Activated T-cell treated with anti-CD3 and anti-CD28 coated beads, Interleukin-2, amount 50 U/mL, for 48 hours (primary cell): ENCODE measurements around the gene NFIB.

Source experiments
- DNase-seq, 2 experiments: peaks; one replicate each; pipeline ENCODE4 v3.0.0-alpha.2; 2020

Gene NFIB

DNA sequence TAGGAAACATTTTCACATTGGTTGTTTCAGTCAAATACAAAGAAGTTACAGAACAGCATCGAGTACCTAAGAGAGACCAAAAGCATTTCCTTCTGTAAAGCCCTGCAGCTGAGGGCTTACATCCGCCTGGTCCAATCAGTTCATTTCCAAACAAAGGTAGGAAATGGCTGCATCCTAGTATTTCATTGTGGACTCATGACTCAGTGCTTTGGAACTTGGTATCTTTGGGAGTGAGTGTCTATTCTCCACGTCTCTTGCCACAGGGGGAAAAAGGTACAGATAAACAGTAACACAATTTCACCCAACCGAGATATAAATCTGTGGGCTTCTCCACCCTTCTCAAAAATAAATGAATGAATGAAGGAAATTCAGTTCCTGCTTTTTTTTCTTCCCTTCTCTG lies 75.4 kb downstream of the NFIB start:
- DNase-seq = no peak

DNA sequence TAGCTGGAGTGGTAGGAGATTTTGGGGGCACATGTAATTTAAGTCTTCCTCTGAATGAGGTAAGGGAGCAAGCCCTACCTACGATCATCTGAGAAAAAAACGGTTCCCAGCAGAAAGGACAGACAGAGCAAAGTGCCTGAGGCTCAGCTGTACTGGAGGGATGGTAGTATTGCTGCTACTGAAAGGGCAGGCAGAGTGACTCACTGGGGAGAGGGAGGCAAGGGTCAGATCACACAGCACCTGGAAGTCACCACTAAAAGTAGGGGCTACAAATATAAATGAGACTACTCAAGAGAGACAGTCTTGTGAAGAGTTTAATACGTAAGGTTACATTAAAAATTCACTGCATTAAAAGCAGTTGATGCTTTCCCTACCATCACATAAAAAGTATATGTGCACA lies 75.9 kb downstream of the NFIB start:
- no peak for DNase-seq

DNA sequence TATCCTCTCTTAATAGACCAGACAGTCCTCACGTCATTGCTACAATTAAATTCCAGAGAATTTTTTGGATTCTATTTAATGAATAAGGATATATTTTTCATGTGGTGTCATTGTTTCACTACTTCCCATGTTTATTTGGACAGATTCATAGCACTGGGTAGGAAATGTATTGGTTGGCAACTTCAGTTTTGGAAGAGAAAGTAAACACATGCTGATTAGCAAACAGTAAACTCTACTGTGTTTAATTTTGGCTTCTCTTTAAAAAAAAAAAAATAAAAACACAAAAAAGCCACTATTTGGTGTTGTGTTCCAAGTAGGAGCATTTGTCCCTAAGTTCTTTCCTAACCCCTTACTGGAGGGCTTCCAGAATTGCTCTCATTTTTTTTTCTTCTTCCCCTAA lies 77.3 kb downstream of the NFIB start:
- no peak for DNase-seq

DNA sequence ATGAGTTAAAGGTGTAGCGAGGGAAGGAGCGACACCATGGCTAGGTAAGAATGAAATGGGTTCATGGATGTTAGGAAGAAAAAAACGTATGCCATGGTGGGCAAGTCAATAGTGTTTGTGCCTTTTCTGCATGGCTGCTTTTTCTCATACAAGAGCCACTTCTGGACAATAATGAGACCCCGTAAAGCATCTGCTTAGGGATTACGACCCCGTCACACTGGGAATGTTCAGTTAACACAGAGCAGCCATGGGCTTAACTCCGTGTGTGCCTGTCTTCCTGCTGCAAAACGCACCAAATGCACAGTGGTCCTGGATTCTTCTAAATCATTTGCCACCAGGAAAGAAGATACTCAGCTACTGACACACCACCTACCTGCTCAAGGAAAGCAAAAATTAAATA lies 81.8 kb downstream of the NFIB start:
- no peak for DNase-seq

DNA sequence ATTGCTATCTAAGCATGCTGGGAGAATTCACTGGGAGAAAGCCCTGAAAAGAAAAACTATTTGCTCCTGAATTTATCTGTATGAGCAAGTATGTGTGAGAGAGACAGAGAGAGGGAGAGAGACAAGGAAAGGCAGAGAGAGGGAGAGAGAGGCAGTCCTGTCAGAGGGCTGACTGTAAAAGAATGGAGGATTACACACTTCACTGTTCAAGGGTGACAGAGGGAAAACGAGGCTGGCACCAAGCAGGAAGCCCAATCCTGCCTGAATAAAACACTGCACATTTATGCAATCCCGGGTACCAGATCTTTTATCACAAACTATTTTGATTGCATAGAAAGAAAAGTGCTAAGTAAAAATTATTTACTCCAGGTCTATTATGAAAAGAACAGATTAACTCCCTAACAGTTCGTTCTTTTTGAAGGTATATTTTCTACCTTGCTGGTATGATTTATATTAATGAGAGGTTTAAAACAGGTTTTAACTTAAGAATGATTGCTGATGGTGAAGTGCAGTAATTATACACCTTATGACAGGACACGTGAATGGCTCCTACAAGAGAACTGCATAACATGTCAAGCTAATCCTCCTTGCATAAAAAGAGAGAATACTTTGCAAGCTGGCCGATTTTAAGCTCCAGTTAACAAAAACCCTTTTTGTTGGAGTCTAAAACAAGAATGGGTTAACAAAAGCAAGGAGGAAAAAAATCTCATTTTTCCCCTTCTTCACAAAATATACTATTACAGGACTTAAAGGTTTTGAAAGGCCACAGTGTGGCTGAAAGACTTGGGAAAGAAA lies 82.5 kb downstream of the NFIB start:
- no peak for DNase-seq

DNA sequence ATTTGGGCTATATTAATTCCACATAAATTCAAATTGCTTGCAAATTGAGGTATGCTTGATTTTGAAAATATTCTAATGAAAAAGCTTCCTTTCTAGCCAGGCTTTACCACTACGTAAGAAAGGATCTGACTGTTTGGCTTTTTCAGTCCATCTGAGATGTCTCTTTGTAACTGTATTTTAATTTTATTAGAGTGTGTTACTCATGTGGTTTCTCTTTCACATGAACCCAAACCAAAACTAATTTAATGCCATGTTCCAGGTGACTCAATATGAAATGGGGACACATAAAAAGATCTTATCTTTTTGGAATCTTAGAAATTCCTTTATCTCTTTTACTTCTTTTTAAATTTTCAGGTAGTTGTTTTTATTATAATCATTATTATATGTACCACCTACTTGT lies 85.3 kb downstream of the NFIB start:
- DNase-seq = no peak

DNA sequence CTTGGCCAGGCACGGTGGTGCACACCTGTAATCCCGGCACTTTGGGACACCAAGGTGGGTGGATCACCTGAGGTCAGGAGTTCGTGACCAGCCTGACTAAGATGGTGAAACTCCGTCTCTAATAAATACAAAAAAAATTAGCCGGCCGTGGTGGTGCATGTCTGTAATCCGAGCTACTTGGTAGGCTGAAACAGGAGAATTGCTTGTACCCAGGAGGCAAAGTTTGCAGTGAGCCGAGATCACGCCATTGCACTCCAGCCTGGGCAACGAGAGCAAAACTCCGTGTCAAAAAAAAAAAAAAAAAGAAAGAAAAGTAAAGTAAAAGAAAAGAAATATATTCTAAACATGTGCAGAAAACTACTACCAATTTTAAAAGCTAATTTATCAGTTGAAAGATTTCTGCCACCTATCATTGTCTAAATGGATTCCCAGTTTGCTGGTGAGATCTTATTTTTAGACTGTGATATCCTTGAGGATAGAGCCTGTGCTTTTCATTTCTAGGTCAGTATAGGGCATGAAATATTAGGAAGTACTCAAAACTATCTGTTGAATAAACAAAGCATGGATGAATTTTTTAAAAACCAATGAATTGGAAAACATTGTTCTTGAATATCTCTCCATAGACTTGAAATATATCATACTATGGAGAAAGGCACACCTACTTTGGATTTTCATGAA lies 86.9 kb downstream of the NFIB start:
- DNase-seq = no peak

DNA sequence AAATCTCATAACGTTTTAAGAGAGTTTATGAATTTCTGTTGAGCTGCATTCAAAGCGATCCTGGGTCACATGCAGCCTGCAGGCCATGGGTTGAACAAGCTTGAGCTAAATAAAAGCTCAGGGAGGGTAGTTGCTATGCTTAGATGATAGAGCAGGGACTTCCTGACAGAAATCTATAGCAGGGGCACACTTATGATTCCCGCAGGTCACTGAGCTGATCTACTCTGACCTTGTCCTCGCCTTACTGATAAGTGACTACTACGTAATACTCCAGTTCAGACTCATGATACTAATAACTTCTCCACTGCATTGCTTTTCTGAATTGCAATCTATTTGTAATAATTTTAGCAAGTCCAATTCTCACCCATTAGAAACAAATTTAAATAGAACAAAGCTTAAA lies 90.9 kb downstream of the NFIB start:
- no peak for DNase-seq

DNA sequence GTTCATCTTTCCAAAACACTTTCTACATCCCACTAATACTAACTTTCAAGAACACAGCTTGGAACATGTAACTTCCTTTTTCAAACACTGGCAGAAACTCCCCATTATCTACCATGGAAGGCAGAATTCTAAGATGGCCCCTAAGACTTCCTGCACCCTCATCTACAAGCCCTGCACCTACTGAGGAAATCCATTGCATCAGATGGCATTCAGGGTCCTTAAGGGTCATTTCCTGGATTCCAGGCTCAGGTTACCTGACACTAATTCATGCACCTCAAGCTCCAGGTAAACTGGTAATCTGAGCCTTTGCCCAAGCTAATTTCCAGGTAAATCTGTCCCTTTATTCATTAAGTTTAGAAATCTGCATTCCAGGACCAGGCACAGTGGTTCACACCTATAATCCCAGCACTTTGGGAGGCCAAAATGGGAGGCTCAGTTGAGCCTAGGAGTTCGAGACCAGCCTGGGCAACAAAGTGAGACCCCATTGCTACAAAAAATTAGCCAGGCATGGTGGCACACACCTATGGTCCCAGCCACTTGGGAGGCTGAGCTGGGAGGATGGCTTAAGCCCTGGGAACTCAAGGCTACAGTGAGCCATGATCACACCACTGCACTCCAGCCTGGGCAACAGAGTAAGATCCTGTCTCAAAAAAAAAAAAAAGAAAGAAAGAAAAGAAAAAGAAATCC lies 91.6 kb downstream of the NFIB start:
- DNase-seq = no peak

DNA sequence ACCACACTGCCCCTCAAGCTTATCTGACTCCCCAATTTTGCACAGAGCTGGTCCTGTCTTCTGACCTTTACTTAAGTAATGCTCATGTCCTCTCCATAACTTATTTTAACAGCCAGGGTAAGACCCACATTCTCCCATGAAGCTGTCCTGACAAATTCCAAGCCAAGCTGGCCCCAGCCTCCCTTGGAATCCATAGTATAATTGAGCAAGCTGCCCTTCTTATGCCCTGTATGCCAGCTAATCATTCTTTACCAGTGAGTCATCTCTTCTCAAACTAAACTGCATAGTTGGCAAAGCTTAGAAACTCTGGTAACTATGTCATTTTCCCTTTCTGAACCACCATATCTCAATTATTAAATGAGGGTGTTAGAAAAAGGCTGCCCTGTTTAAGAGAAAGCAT lies 92.4 kb downstream of the NFIB start:
- DNase-seq = no peak

DNA sequence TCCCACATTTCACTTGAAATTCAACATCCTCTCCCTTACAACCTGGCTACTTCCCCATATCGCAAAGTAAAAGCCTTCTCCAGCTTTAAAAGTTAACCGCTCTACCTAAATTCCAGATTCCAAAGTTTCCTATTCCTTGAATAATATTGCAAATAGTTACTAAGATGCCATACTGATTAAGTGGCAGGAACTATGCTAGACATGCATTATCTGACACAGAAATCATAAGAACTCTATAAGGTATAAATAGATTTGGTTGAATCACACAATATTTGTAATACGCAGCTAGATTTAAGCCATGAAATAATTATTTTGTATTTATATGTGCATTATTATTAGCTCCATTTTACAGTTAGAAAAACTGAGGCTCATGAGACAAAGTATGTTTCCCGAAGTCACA lies 92.8 kb downstream of the NFIB start:
- DNase-seq = no peak

DNA sequence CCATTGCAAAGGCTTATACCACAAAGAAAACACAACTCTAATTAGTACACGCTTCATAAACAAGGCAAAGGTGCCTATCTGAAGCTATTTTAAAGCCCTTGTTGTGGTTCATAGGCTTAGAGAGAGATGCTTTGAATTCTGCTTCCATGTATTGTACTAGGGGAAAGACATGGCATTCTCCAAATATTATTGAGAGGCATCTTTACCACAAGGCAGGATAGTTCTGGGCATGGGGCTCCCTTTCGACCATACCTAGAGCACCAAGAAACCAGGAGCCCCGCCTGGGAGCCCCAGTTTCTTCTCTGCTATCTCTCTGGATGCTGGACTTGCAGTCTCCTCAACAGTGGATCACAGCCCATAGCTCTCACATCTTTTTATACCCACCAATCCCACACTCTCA lies 93.7 kb downstream of the NFIB start:
- no peak for DNase-seq

DNA sequence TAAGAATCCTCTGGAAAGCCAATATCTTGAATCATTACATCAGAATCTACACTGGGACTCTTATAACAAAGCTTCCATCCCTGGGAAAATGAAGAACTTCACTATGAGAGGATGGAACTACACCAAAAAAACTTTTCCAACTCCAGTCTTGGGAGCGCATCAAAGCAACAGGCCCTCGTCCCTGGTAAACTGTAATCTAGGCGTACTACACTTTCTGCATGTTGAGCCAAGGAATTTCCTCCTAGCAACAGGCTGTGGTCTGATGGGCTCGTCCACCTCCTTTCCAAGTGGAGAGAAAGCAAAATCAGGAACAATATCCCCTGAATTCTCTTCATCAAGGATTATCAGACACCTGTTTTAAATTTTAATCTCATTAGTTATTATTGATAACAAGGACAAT lies 94.1 kb downstream of the NFIB start:
- DNase-seq = no peak

DNA sequence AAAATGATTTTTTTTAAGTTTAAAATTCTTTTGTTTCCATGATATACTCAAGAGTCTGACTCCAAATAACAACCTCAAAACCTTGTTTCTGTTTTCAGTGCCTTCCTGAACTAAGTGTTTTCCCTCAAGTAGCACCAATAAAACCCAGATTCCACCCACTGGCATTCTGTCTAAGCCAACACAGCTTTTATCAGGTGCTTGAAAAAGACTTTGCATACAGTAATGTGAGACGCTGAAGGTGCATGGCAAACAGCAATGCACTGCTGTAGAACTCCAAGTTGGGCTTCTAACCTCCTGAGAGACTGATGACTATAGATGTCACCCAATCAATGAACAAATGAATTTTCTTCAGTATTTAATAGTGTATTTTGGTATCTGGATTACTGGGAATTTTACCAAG lies 95.7 kb downstream of the NFIB start:
- DNase-seq = no peak

DNA sequence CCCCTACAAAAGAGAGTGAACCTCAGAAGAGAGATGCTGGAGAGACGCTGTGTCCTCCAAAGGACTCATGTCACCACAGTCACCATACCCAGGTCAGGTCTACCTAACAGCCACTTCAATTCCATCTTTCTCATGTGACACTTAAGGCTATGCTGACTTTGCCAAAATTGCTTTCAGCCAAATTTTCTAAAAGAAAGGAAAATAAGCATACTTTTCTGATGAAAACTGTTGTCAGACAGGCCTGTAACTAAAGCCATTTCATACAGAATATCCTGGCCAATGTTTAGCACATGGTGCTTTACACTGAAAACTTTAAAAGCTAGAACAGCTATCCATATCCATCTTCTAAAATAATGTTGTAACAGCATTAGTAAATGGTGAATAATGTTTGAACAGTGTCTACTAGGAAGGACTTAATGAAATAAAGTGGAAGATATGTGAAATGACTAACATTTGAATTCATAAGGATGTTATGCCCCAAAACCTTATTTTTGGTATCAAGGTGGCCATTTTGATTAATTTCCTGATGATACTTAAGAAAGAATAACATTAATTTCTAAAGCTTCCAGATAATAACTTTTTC lies 97.2 kb downstream of the NFIB start:
- DNase-seq = no peak

DNA sequence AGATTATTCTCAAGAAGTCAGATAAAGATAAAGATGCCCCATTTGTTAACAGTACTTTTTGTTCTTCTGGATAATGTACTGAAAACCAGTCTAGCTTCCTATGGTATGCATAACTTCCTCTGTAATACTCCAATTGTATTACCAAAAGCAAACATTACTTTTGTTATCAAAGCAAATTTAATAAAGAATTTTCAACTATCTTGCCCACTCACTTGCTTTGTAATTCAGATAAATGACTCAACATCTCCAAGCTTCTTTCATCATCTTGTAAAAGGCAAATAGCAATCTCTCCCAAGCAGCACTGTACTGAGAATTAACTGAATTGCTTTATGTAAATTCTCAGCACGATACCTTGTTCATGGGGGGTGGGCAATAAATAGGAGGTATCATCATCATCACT lies 98.3 kb downstream of the NFIB start:
- DNase-seq = no peak

DNA sequence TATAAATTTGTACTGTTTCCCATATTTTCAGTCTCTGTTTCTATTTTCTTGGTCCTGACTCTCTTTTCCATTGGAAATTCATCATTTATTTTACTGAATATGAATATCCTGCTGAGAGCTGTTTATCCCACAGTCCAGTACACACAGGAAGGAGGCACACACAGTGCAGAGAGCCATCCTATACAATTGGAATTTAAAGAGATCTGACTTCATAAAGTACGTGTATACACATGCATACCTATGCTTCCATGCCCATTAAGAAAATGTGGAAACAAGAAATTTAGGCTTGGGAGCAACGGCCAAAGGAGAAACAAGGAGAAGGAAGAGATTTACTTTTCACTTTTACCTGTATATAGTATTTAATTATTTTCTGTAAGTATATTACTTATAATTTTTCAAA lies 99.2 kb downstream of the NFIB start:
- DNase-seq = no peak

DNA sequence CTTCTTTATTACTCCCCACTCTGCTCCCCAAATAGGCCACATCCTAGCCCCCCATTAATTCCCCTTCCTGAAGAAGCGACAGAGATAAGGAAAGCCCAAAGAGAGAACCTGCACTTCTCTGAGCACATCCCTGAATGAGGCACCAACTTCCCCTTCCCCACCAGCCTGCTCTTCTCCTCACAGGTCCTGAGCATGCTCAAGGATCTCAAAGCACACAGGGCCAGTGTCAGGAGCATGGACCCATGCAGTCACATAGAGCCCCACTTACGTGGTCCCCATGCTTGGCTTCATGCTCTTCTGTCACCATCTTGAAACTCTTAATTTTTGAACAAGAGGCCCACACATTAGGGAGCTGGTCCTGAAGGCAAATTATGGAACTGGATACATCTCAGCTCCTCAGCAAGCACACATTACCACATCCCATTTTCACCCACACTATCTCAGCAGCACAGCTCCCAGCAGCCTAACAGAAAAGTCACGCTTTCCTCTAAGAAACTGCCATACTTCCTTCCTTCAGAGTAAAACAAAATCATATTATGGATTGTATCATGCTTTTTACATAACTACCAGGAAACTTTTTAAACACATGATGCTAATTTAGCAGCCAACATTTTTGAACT lies 99.8 kb downstream of the NFIB start:
- no peak for DNase-seq

DNA sequence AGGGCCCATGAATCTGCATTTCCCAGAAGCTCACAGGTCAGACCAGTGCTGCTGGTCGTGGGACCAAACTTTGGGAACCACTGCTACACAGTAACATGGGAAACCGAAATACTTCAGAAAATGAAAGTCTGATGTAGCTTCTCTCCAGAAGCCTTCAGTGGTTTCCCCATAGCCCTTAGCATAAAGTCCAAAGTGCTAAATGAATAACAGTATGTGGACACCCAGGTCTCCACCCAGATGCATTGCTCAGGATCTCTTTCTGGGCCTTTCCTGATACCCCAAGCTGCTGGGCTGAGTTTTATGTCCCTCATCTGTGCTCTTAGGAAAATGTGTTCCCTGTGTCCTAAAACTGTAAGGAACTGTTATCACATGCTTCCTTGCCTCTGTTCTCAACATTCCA lies 100.4 kb downstream of the NFIB start:
- no peak for DNase-seq

DNA sequence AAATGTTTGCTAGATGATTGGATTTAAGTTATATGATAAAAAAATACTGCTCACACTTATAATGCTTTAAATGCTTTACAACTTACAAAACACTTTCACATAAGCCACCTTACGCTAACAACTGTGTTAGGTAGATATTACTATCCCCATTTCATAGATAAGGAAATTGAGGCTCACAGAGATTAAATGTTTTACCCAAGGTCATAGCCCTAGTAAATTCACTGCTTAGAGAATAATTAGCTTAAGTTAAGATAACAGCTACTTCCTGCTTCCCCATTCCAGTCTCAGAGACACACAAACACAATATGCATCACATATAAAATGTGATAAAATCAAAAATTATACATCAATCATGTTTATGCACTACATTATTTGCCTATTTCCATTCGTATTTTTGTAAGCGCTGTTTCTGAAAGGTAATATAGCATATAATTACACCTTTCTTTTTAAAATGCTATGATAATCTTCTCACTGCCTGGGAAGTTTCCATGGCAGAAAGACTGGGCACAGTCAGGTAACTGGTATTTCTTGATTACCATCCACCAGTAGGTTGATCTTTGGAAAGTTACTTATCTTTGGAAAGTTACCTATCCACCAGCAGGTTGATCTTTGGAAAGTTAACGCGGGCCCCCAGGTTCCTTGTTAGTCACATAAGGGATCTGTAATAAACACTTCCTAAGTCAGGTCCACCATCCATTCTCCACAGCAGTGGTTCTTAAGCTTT lies 101.1 kb downstream of the NFIB start:
- DNase-seq = no peak

DNA sequence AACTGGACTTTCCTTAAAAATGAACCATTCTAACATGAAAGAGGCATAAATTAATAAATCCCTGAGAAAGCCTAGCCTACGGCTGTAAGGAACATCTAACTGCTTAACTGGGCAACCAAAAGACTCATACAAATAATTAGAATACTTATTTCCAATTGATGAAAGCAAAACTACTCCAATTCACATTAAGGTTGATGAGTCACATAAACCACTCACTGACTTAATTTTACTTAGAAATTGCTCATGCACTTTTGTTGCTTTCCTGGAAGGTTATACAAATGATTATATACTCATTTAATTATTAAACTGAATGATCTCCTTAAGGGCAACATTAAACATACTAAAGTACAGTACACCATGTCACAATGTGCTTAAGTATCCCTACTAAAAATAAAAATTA lies 101.9 kb downstream of the NFIB start:
- DNase-seq = no peak

DNA sequence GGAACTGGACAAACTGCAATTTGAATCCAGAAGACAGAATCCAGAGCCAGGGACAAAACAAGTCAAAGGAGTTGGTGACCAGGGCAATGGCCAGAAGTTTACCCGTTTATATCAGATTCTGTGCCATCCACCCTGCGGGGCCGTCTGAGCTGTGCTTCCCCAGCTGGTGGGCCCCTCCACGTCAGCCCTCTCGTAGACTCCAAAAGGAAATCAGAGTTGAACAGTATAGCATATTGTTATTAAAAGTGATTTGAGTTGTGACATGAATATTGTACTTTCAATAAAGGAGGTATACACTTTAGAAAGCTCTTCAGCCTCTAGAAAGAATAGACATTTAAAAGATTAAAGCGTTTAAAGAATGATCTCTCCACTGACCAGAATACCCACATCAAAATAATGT lies 102.4 kb downstream of the NFIB start:
- no peak for DNase-seq

DNA sequence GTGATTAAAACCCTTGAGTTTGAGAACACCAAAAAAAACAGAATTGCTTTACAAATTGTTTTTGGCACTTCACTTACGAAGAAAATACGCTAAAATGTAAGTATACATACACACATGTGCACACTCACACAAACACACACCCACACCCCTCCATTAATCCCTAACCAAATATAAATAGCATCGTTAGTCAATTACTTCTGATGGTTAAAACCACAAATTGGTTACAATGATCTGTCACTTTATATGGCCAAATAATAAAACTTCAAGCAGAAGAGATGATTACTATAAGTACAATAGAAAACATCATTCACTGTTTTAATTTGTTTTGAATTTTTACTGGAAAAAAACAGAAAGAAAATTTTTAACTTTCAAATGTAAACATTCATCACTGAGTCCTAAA lies 103.5 kb downstream of the NFIB start:
- DNase-seq = no peak
